Fibroblast of upper back skin (primary cell): Measurements from ENCODE around the gene ILDR1.
"Not testable (repeated sequence)": the region's sequence is repeated elsewhere in the genome, so short reads cannot be mapped to it uniquely, and the experiment has no call there.

Experiments
- DNase-seq: peaks from one replicate; pipeline ENCODE4 v3.0.0-alpha.2; 2013

Gene ILDR1

DNA sequence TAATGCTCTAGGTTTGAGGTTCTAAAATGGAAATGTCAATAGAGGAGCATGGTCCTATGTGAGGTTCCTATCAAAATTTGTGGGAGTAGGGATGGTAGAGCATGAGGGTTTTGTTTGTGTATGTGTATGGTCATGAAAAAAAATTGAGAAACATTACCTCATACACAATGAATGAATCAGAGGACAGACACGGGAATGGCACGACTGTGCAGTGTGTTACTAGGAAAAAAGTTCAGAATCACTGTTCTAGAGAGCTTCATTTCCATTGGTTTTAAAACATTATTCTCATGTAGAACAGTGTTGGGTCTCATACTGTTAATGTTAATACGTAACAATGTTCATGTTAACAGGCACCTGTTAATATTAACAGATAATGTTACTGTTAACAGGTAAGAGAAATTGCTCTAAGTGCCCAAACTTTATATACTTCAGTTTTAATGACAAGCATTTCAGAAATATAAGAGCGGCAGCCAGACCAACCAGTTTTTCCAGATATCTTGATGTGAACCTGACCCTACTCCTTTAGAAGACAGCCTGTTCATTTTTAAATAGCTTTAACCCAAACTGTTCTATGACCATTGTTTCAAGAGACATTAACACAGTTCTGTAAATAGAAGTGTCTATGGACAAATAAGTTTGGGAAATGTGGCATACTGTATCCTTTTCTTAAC is 79.8 kb downstream of the ILDR1 start:
- DNase-seq, result no peak

DNA sequence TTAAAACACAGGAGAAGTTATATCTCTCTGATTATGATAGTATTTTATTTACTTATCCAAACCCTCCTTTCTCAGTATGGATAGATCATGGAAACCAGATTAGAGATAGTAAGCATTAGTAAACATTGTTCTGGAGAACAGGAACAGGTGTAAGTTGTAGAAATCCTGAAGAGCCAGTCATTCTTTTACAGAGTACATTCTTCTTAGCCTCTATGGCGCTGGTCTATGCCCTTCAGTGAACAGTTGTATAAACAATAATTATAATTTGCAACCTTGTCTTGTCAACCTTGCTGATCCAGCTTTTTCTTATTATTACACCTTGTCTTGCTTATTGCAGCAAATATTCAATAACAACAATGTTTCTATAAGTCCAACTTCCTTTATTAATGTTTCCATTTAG is 80.5 kb downstream of the ILDR1 start:
- DNase-seq, result no peak

DNA sequence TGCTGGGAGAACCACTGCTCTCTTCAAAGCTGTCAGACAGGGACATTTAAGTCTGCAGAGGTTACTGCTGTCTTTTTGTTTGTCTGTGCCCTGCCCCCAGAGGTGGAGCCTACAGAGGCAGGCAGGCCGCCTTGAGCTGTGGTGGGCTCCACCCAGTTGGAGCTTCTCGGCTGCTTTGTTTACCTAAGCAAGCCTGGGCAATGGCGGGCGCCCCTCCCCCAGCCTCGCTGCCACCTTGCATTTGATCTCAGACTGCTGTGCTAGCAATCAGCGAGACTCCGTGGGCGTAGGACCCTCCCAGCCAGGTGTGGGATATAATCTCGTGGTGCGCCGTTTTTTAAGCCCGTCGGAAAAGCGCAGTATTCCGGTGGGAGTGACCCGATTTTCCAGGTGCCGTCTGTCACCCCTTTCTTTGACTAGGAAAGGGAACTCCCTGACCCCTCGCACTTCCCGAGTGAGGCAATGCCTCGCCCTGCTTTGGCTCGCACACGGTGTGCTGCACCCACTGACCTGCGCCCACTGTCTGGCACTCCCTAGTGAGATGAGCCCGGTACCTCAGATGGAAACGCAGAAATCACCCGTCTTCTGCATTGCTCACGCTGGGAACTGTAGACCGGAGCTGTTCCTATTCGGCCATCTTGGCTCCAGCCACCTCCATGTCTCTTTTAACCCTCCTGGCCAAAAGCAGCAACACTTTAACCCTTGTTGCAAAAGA is 83.7 kb downstream of the ILDR1 start:
- not testable (repeated sequence) for DNase-seq
